Panc1 (cell line): ENCODE measurements around the gene HID1. TPM values are rescaled to one million over a fixed set of nuclear protein-coding genes. Genes with fewer than 3 reads are reported as not detected.

ENCODE experiments used
- ATAC-seq: fragments of 200-7000 bp; cut with Tn5 transposase; 2 replicates; pipeline ENCODE4 v1.9.1; 2020; ENCODE audit warnings: mild to moderate bottlenecking, moderate library complexity
- BruUV-seq: library from RNA; stranded (reverse); fragments of 400-500 nt; replicated peaks from 2 replicates; lab custom pipeline; 2021; lab: Mats Ljungman, UMichigan
- CTCF ChIA-PET: fragments of 300-600 bp; sonication (Branson Sonifier 250); formaldehyde crosslinking; loops from one replicate; lab custom pipeline; 2022; ENCODE audit warnings: antibody characterized with exemption; lab: Charles Lee
- POLR2A ChIA-PET: fragments of 300-600 bp; sonication (Branson Sonifier 250); formaldehyde crosslinking; loops from one replicate; lab custom pipeline; 2022; ENCODE audit warnings: antibody characterized with exemption; lab: Charles Lee
- DNase-seq: peaks from one replicate; pipeline ENCODE4 v3.0.0-alpha.2; 2010; ENCODE audit warnings: low read depth, low spot score
- H3K27ac ChIP-seq: 2 replicates; pipeline ENCODE4 v1.5.1; 2011; ENCODE audit warnings: mild to moderate bottlenecking, low read length, inconsistent platforms
- H3K27me3 ChIP-seq: fragments of 200-500 bp; sonication (Bioruptor generic); 2 replicates; pipeline ENCODE4 v1.6.0; 2014; ENCODE audit warnings: low read length, inconsistent platforms; ENCODE audit not compliant: control insufficient read depth, insufficient read depth
- H3K36me3 ChIP-seq: fragments of 200-500 bp; sonication (Bioruptor generic); 2 replicates; pipeline ENCODE4 v1.5.1; 2014; ENCODE audit warnings: inconsistent platforms, mild to moderate bottlenecking, low read length, moderate library complexity; ENCODE audit not compliant: control insufficient read depth, insufficient read depth
- H3K4me1 ChIP-seq: 2 replicates; pipeline ENCODE4 v1.5.1; 2011; ENCODE audit warnings: inconsistent platforms, mild to moderate bottlenecking, low read length, moderate library complexity; ENCODE audit not compliant: control insufficient read depth, insufficient read depth
- H3K4me3 ChIP-seq, 2 experiments: 2 replicates each; pipeline ENCODE4 v1.5.1; 2011 to 2012; ENCODE audit warnings: low read depth in 2 of 2, low read length in 2 of 2, mild to moderate bottlenecking in 2 of 2, inconsistent platforms in 1 of 2, moderate library complexity in 1 of 2
- H3K9me3 ChIP-seq: fragments of 200-500 bp; sonication (Bioruptor generic); 2 replicates; pipeline ENCODE4 v1.5.1; 2014; ENCODE audit warnings: low read depth, mild to moderate bottlenecking, inconsistent platforms, low read length, moderate library complexity; ENCODE audit not compliant: control insufficient read depth, insufficient read depth
- CTCF ChIP-seq: fragments of 450-650 bp; IDR thresholded peaks from 2 replicates; pipeline ENCODE4 v1.5.1; 2017; ENCODE audit warnings: mild to moderate bottlenecking
- POLR2AphosphoS5 ChIP-seq: IDR thresholded peaks from 2 replicates; pipeline ENCODE4 v1.6.1; 2012; ENCODE audit warnings: mild to moderate bottlenecking, low read depth, low read length, moderate library complexity
- REST ChIP-seq, 2 experiments: IDR thresholded peaks; 2 replicates each; pipeline ENCODE4 v1.6.1; 2011 to 2012; ENCODE audit warnings: low read depth in 2 of 2, control low read depth in 1 of 2, low read length in 1 of 2, mild to moderate bottlenecking in 1 of 2, moderate library complexity in 1 of 2; ENCODE audit not compliant: insufficient read depth in 1 of 2
- SIN3A ChIP-seq: IDR thresholded peaks from 2 replicates; pipeline ENCODE4 v1.6.1; 2012; ENCODE audit warnings: low read depth, mild to moderate bottlenecking, low read length, moderate library complexity, borderline replicate concordance; ENCODE audit not compliant: insufficient read depth
- TCF7L2 ChIP-seq: IDR thresholded peaks from 2 replicates; pipeline ENCODE4 v1.6.1; 2011; ENCODE audit warnings: mild to moderate bottlenecking, low read depth, low read length, inconsistent platforms
- in situ Hi-C: cut with HindIII; loops from 2 replicates; pipeline ENCODE4 v1.10.0; 2016; ENCODE audit warnings: low sequenced_read_pairs, low pct_unique_long_range_greater_than_20kb
- intact Hi-C: fragments of 100-400 bp; cut with micrococcal nuclease; formaldehyde crosslinking; loops from one replicate; pipeline ENCODE4 v1.10.0; 2022; ENCODE audit not compliant: unreplicated experiment
- total RNA-seq: library from RNA; stranded (reverse); gene quantifications from one replicate; pipeline ENCODE4 v1.2.1, GENCODE V29; 2021; ENCODE audit not compliant: unreplicated experiment

HID1 gene
- total RNA-seq, 1 experiment from 2014 or later: 10.9 TPM

GRCh38 chr17:74995847-74996246 lies 23.3 kb upstream of the HID1 start:
- H3K4me3 ChIP-seq: no peak overlapping the region
- intact Hi-C loops: no loop called here
- ChIA-PET CTCF (no interaction called here), POLR2A (no interaction called here)
- DNase-seq (no peak), ATAC-seq (no peak)
- H3K4me1 ChIP-seq: peaks cover 7% of the 10 kb centered on the region
- TF ChIP-seq POLR2AphosphoS5 (no peak), SIN3A (no peak)
- H3K9me3 ChIP-seq: no peaks in the 10 kb centered on the region
- in situ Hi-C loops: no loop called here
- H3K36me3 ChIP-seq: no peaks in the 10 kb centered on the region
- H3K27me3 ChIP-seq: no peaks in the 10 kb centered on the region
- H3K27ac ChIP-seq: no peak overlapping the region
- BruUV-seq: no TSS peak

- BruUV-seq: no TSS peak
- Histone ChIP-seq H3K27ac (no peak overlapping the region), H3K9me3 (no peaks in the 10 kb centered on the region), H3K36me3 (no peaks in the 10 kb centered on the region), H3K4me1 (peaks cover 7% of the 10 kb centered on the region), H3K4me3 (no peak overlapping the region), H3K27me3 (no peaks in the 10 kb centered on the region)
- DNase-seq (no peak), ATAC-seq (no peak)
- intact Hi-C loops: no loop called here
- no peak for TF ChIP-seq TCF7L2
- TF ChIP-seq CTCF: no peak
- TF ChIP-seq SIN3A: no peak
- TF ChIP-seq REST (IDR thresholded peaks at IDR 0.05; ENCODE audit: insufficient read depth in 1 of 2, low read depth in 2 of 2, low read length in 1 of 2): no peak
- no peak for TF ChIP-seq POLR2AphosphoS5
- in situ Hi-C loops: no loop called here
- CTCF ChIA-PET: interaction anchor here (1.0 kb wide), 1 partner anchor 33 kb away, joined by 3 read pairs; no protein-coding TSS in a partner anchor
- POLR2A ChIA-PET: no interaction called here
Observed at GRCh38 chr17:74994440-74994839, 21.9 kb upstream of the HID1 start.

- H3K27ac ChIP-seq: no peak overlapping the region
- no peak for ATAC-seq
- no TSS peak for BruUV-seq
- H3K27me3 ChIP-seq: no peaks in the 10 kb centered on the region
- no peak overlapping the region for H3K4me3 ChIP-seq
- CTCF ChIA-PET: interaction anchor here (0.6 to 0.9 kb wide), 2 partner anchors 29 to 120 kb away, joined by 3 read pairs; no protein-coding TSS in a partner anchor
- POLR2A ChIA-PET: interaction anchor here (1.0 kb wide), 1 partner anchor 20 kb away, joined by 4 read pairs; the partner anchor contains the start of gene MRPL58
- H3K4me1 ChIP-seq: peaks cover 16% of the 10 kb centered on the region
- DNase-seq: no peak
- TF ChIP-seq REST (IDR thresholded peaks at IDR 0.05; ENCODE audit: insufficient read depth in 1 of 2, low read depth in 2 of 2, low read length in 1 of 2) (no peak), TCF7L2 (no peak), POLR2AphosphoS5 (no peak), SIN3A (no peak), CTCF (no peak)
- intact Hi-C loops (no loop called here), in situ Hi-C loops (no loop called here)
- no peaks in the 10 kb centered on the region; the same call in 1 of the 2 replicates for H3K36me3 ChIP-seq
- H3K9me3 ChIP-seq: no peaks in the 10 kb centered on the region
Observed at GRCh38 chr17:74992223-74992622, 19.7 kb upstream of the HID1 start.
